ENCODE data around the gene PSME1.

DNA sequence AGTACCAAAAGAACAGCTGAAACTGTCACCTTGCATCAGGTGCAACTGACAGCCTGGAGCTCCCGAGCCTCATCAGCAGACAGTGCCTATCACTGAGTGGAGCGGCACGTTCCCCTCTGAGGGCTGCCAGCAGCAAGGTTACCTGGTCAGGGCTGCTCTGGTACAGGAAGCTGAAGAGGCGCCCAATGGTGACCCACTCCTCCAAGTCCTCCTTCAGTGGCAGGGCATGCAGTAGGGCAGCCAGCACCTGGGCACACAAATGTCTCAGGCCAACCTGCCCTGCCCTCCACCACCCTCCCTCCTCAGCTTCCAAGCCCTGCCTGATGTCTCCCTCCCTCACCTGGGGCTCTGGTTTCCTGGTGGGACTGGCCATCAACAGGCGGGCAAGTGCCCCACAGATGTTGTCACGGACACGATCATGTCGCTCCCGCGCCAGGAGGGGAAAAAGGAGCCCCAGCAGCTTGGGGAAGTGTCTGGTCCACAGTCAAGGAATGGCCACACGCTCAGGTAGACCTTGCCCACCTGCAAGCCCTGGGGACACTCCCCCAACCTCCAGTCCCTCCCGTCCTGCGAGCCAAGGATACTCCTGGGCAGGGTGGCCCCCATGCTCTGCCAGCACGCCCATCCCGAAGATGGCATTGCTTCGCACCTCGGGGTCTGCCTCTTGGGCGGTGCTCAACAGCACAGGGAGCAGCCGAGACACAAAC is 45.5 kb downstream of the PSME1 start:
- TF ChIP-seq, protein P1, sequence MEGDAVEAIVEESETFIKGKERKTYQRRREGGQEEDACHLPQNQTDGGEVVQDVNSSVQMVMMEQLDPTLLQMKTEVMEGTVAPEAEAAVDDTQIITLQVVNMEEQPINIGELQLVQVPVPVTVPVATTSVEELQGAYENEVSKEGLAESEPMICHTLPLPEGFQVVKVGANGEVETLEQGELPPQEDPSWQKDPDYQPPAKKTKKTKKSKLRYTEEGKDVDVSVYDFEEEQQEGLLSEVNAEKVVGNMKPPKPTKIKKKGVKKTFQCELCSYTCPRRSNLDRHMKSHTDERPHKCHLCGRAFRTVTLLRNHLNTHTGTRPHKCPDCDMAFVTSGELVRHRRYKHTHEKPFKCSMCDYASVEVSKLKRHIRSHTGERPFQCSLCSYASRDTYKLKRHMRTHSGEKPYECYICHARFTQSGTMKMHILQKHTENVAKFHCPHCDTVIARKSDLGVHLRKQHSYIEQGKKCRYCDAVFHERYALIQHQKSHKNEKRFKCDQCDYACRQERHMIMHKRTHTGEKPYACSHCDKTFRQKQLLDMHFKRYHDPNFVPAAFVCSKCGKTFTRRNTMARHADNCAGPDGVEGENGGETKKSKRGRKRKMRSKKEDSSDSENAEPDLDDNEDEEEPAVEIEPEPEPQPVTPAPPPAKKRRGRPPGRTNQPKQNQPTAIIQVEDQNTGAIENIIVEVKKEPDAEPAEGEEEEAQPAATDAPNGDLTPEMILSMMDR (IDR thresholded peaks at IDR 0.05; ENCODE audit: borderline replicate concordance, extremely low read depth, low read length, poor library complexity, severe bottlenecking): no peak
- no peak for TF ChIP-seq EZH2 (IDR thresholded peaks at IDR 0.05; ENCODE audit: borderline replicate concordance, low read depth, low read length, severe bottlenecking)
